Measurements from ENCODE around the gene SELENON. TPM values are rescaled to one million over a fixed set of nuclear protein-coding genes. Genes with fewer than 3 reads are reported as not detected.
"Not testable (repeated sequence)": the region's sequence is repeated elsewhere in the genome, so short reads cannot be mapped to it uniquely, and the experiment has no call there.

The SELENON gene
- total and polyA plus RNA-seq, 2 donors from 2014 or later: 69.3 to 116 TPM

DNA sequence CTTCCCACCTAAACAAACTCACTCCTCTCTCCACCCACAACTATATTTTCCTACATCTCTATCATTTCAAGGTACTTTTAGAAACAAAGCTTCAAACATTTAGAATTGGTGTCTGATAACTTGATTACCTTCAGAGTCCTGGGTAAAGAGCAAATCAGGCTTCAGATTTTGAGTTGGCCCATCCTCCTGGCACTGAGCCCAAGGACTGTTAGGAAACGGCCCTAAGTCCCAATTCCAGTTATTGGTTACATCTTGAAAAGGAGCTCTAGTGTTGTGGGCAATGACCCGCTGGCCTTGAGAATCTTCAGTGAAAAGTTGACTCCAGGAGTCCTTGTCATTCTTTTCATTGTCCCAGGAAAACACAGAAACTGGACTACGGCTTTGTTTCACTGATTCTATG is 34.9 kb downstream of the SELENON start:
- no peak overlapping the region for H3K4me3 ChIP-seq (ENCODE audit: low read length in 3 of 3)
- no peaks in the 10 kb centered on the region for H3K27me3 ChIP-seq (ENCODE audit: control insufficient read depth, insufficient read depth, low read length)
- H3K27ac ChIP-seq (ENCODE audit: low read depth in 2 of 2, low read length in 2 of 2): no peak overlapping the region
- peaks cover 4 to 36% (median 33%) of the 10 kb centered on the region in 3 donors for H3K36me3 ChIP-seq (ENCODE audit: control insufficient read depth in 2 of 3, insufficient read depth in 3 of 3, low read length in 3 of 3)
- H3K9ac ChIP-seq (ENCODE audit: low read length in 3 of 3): no peak overlapping the region
- intact Hi-C loops (cut with DNase I): no loop called here
- DNase-seq (no peak), FAIRE-seq (no peak)
- peaks cover 0 to 7% (median 0%) of the 10 kb centered on the region in 3 donors for H3K4me1 ChIP-seq (ENCODE audit: control insufficient read depth in 2 of 3, insufficient read depth in 2 of 3, low read depth in 1 of 3, low read length in 3 of 3)
- no peaks in the 10 kb centered on the region for H3K9me3 ChIP-seq (ENCODE audit: control insufficient read depth in 2 of 3, insufficient read depth in 1 of 3, low read length in 3 of 3)
- TF ChIP-seq, protein P1, sequence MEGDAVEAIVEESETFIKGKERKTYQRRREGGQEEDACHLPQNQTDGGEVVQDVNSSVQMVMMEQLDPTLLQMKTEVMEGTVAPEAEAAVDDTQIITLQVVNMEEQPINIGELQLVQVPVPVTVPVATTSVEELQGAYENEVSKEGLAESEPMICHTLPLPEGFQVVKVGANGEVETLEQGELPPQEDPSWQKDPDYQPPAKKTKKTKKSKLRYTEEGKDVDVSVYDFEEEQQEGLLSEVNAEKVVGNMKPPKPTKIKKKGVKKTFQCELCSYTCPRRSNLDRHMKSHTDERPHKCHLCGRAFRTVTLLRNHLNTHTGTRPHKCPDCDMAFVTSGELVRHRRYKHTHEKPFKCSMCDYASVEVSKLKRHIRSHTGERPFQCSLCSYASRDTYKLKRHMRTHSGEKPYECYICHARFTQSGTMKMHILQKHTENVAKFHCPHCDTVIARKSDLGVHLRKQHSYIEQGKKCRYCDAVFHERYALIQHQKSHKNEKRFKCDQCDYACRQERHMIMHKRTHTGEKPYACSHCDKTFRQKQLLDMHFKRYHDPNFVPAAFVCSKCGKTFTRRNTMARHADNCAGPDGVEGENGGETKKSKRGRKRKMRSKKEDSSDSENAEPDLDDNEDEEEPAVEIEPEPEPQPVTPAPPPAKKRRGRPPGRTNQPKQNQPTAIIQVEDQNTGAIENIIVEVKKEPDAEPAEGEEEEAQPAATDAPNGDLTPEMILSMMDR (IDR thresholded peaks at IDR 0.05; ENCODE audit: borderline replicate concordance, extremely low read depth, insufficient read depth): no peak

DNA sequence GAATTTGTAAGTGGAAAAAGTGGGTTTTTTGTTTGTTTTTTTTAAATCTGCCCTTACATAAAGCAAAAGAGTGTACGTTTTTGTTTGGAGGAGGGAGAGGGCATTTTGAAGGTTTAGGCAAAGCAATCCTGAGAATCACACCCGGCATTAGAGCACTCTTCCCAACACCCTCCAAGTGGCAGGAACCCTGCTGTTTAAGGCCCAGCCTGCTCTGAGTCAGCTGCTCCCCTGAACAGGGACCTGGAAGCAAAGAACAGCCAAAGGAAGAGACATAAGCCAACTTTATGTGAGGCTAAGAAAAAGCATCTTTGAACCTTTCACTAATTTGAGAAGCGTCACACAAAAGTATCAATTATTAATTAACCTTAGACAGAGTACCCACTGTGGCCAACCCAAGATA is 36.7 kb downstream of the SELENON start:
- Histone ChIP-seq H3K9me3 (ENCODE audit: control insufficient read depth in 2 of 3, insufficient read depth in 1 of 3, low read length in 3 of 3) (no peaks in the 10 kb centered on the region), H3K9ac (ENCODE audit: low read length in 3 of 3) (no peak overlapping the region), H3K36me3 (ENCODE audit: control insufficient read depth in 2 of 3, insufficient read depth in 3 of 3, low read length in 3 of 3) (peaks cover 4 to 18% (median 18%) of the 10 kb centered on the region in 3 donors), H3K4me1 (ENCODE audit: control insufficient read depth in 2 of 3, insufficient read depth in 2 of 3, low read depth in 1 of 3, low read length in 3 of 3) (peaks cover 0 to 2% (median 0%) of the 10 kb centered on the region in 3 donors), H3K4me3 (ENCODE audit: low read length in 3 of 3) (no peak overlapping the region), H3K27ac (ENCODE audit: low read depth in 2 of 2, low read length in 2 of 2) (no peak overlapping the region), H3K27me3 (ENCODE audit: control insufficient read depth, insufficient read depth, low read length) (no peaks in the 10 kb centered on the region)
- intact Hi-C loops (cut with DNase I): no loop called here
- DNase-seq: no peak
- no peak for FAIRE-seq
- TF ChIP-seq, protein P1 (IDR thresholded peaks at IDR 0.05; ENCODE audit: borderline replicate concordance, extremely low read depth, insufficient read depth): no peak

DNA sequence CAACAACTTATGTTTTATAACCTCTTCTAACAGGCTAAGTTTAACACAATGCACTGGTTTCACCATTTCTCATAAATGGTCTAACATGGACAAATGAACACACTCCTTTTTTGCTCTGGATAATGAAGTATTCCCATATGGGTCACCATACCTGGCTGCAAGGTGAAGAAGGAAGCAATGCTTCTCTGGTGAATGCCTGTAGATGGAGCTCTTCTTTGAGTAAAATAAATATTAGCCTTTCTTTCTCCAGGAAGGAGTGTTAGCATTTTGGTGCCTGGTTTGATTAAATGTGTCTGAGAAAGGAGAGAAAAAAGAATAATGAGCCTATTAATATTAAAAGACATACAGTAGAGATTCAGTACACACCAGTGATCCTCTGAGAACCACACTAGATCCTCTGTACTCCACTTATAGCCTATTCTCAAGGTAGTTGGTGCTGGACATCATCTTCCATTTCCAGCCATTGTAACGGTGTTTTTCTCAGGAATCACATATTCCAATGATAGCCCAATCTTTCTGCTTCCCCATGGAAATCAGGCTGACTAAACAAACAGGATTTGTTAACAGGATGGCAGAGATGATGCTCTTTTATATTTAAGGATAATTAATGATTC is 37.4 kb downstream of the SELENON start:
- intact Hi-C loops (cut with DNase I): no loop called here
- FAIRE-seq (peak; percentile 54), DNase-seq (peak in 2 of 5 donors; percentile 27 to 43)
- Histone ChIP-seq H3K36me3 (ENCODE audit: control insufficient read depth in 2 of 3, insufficient read depth in 3 of 3, low read length in 3 of 3) (peaks cover 4 to 12% (median 11%) of the 10 kb centered on the region in 3 donors), H3K4me3 (ENCODE audit: low read length in 3 of 3) (no peak overlapping the region), H3K27me3 (ENCODE audit: control insufficient read depth, insufficient read depth, low read length) (no peaks in the 10 kb centered on the region), H3K9me3 (ENCODE audit: control insufficient read depth in 2 of 3, insufficient read depth in 1 of 3, low read length in 3 of 3) (no peaks in the 10 kb centered on the region), H3K4me1 (ENCODE audit: control insufficient read depth in 2 of 3, insufficient read depth in 2 of 3, low read depth in 1 of 3, low read length in 3 of 3) (peaks cover 0 to 2% (median 0%) of the 10 kb centered on the region in 3 donors), H3K9ac (ENCODE audit: low read length in 3 of 3) (no peak overlapping the region), H3K27ac (ENCODE audit: low read depth in 2 of 2, low read length in 2 of 2) (no peak overlapping the region)
- TF ChIP-seq, protein P1 (IDR thresholded peaks at IDR 0.05; ENCODE audit: borderline replicate concordance, extremely low read depth, insufficient read depth): peak; percentile 50

DNA sequence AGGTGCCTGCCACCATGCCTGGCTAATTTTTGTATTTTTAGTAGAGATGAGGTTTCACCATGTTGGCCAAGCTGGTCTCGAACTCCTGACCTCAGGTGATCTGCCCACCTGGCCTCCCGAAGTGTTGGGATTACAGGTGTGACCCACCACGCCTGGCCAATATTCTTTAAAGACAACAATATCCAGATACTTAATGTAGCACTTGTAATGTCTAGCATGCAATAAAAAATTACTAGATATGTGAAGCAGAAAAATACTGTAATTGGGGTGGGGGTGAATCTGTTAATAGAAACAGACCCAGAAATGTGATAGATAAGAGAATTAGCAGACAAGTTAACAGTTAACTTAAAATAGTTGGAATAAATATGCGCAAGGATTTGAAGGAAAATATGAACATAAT is 39.8 kb downstream of the SELENON start:
- H3K9ac ChIP-seq (ENCODE audit: low read length in 3 of 3); intact Hi-C loops (cut with DNase I): not testable (repeated sequence)

More for the DNA sequence above, 39.8 kb downstream of the SELENON start:
- H3K4me1 ChIP-seq (ENCODE audit: control insufficient read depth in 2 of 3, insufficient read depth in 2 of 3, low read depth in 1 of 3, low read length in 3 of 3); FAIRE-seq; H3K36me3 ChIP-seq (ENCODE audit: control insufficient read depth in 2 of 3, insufficient read depth in 3 of 3, low read length in 3 of 3); H3K9me3 ChIP-seq (ENCODE audit: control insufficient read depth in 2 of 3, insufficient read depth in 1 of 3, low read length in 3 of 3); H3K27me3 ChIP-seq (ENCODE audit: control insufficient read depth, insufficient read depth, low read length); H3K4me3 ChIP-seq (ENCODE audit: low read length in 3 of 3); DNase-seq; H3K27ac ChIP-seq (ENCODE audit: low read depth in 2 of 2, low read length in 2 of 2): not testable (repeated sequence)

All from kidney (tissue), 14 donors.